ENCODE results near the gene DCDC2C.

DCDC2C gene

GRCh38 chr2:3847397-3848052, 144.2 kb downstream of the DCDC2C start:
- DNase-seq, result no peak

DNA sequence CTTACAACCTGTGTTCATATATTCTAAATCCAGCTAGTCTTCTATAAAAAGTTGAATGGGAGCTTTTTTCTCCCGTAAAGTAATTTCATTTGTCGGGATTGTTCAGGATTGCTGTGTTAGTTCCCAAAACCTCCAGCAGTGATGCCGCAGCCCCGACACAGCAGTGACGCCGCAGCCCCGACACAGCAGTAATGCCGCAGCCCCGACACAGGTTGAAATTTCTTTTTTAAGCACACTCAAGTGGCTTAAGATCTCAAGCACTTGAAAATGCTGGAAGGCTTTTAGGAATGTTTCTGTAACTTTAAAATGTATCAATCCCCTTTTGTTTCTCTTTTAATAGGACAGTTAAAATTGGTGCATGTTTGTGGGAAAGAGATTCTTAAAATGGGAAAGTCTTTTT, 145.4 kb downstream of the DCDC2C start:
- DNase-seq, result no peak

- DNase-seq, result no peak
Measured at GRCh38 chr2:3849213-3849612, 145.8 kb downstream of the DCDC2C start.

- no peak for DNase-seq
Measured at GRCh38 chr2:3857576-3857975, 154.2 kb downstream of the DCDC2C start.

GRCh38 chr2:3864943-3865865, 161.8 kb downstream of the DCDC2C start:
- DNase-seq, result no peak

- DNase-seq, result no peak
Measured at GRCh38 chr2:3867469-3867868, 164.1 kb downstream of the DCDC2C start.

DNA sequence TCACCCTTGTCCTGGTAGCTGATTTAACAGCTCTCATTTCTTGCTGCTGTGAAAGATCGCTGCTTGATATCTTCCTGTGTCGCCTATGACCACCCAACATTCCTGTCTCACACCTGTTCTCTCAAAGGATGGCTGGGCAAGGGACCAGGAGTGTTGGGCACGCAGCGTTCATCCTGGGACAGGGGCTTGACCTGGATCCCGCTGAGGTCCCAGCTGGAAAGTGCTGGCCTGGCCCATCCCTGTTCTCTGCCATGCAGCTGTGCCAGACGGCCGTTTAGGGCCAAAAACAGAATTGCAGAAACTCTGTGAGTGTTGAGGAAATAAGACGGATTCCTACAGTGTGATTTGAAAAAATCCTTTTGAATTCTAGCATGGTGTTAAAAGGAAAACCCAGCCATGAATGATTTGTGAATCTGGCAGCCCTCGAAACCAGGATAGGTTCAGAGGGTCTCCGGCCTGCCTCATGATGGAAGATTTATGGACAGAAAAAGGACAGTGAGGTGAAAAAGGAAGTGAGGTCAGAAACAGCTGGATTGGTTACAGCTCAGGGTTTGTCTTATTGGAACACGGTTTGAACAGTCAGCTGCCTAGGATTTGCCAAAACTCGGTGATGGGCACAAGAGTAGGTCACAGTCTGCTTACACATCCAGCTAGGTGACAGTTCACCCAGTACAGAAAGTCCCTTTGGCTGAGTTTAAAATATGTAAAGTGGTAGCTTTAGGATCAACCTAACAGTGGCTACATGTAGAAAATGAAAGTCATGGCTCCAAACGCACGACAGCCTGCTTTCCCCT, 164.8 kb downstream of the DCDC2C start:
- DNase-seq, result no peak

GRCh38 chr2:3870222-3870621, 166.8 kb downstream of the DCDC2C start:
- DNase-seq, result no peak

DNA sequence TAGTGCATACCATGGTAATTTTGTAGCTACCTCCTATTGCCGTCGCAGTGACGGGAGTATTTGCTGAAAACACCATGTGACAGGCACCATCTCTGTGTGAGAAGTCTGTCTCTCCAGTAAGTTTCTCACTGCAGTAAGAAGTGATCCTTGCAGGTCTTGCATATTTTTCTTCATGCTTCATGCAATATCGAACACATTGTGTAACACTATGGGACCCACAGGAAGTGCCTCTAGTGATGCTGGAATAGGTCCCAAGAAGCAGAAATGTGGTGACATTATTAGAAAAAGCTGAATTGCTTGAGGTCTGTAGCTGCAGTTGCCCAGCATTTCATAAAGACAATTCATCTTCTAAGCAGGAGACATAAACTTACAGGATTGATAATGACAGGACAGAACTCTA, 167.6 kb downstream of the DCDC2C start:
- DNase-seq, result no peak

- DNase-seq, result no peak
Measured at GRCh38 chr2:3872451-3872850, 169.1 kb downstream of the DCDC2C start.

- no peak for DNase-seq
Measured at GRCh38 chr2:3873899-3874298, 170.5 kb downstream of the DCDC2C start.

DNA sequence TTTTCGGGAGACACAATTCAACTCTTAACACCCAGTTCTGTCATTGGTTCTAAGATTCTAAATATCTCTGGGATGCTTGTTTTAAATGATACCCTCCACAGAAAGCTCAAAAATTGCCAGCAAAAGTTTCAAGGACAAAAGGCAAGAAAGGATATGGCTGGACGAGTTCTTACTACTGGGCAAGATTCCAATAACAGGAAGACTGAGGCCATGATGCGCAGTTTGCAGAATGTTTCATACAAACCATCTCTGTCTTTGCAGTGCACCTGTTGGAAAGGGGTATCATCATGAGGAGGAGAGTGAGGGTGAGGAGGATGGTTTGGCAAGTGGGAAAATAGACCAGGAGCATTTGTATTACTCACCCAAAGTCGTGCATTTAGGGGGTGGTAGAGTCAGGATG, 172.8 kb downstream of the DCDC2C start:
- DNase-seq, result no peak

DNA sequence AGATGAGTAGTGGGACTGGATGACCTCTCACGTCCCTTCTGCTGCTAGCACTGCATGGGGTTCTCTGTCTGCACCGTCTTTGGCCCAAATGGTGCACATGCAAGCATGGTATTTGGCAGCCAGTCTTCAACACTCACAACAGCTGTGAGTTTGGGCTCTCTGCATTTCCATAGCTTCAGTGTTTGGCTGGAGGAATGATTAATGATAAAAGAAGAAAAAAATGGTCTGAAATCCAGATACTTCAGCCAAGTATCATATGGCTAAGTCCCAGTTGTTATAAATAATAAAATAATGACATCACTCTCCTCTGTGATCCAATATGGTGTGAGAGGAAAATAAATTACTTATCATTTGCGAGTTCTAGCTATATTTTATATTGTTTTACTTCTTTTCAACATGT, 173.3 kb downstream of the DCDC2C start:
- DNase-seq, result no peak

GRCh38 chr2:3885629-3886628, 182.6 kb downstream of the DCDC2C start:
- no peak for DNase-seq

- DNase-seq, result no peak
Measured at GRCh38 chr2:3895021-3895420, 191.6 kb downstream of the DCDC2C start.
